ENCODE results near the gene VPS39.
A peak's percentile ranks its signal among the peaks of the same experiment; 100 is the strongest.
"Not testable (repeated sequence)": the region's sequence is repeated elsewhere in the genome, so short reads cannot be mapped to it uniquely, and the experiment has no call there.

The VPS39 gene

GRCh38 chr15:42207674-42208579, at the start of gene VPS39:
TSS of gene VPS39 (minus strand) at chr15:42208304. CDS start at chr15:42208153, 151 bp downstream.
- DNase-seq (ENCODE audit: low read depth) = peak; percentile 64

- DNase-seq (ENCODE audit: low read depth) = no peak
Observed at GRCh38 chr15:42253300-42253699, 45.2 kb upstream of the VPS39 start.

- DNase-seq (ENCODE audit: low read depth) = no peak
Observed at GRCh38 chr15:42240823-42241222, 32.7 kb upstream of the VPS39 start.

- no peak for DNase-seq (ENCODE audit: low read depth)
Observed at GRCh38 chr15:42239528-42240182, 31.6 kb upstream of the VPS39 start.

- no peak for DNase-seq (ENCODE audit: low read depth)
Observed at GRCh38 chr15:42233107-42233506, 25.0 kb upstream of the VPS39 start.

GRCh38 chr15:42232606-42233005, 24.5 kb upstream of the VPS39 start:
- DNase-seq (ENCODE audit: low read depth) = no peak

- no peak for DNase-seq (ENCODE audit: low read depth)
Observed at GRCh38 chr15:42231088-42231487, 23.0 kb upstream of the VPS39 start.

GRCh38 chr15:42228981-42229380, 20.9 kb upstream of the VPS39 start:
- DNase-seq (ENCODE audit: low read depth) = not testable (repeated sequence)

GRCh38 chr15:42228036-42228435, 19.9 kb upstream of the VPS39 start:
- no peak for DNase-seq (ENCODE audit: low read depth)

GRCh38 chr15:42226648-42227047, 18.5 kb upstream of the VPS39 start:
- no peak for DNase-seq (ENCODE audit: low read depth)

GRCh38 chr15:42220216-42220615, 12.1 kb upstream of the VPS39 start:
- DNase-seq (ENCODE audit: low read depth) = no peak

GRCh38 chr15:42218953-42219592, 11.0 kb upstream of the VPS39 start:
- no peak for DNase-seq (ENCODE audit: low read depth)

GRCh38 chr15:42217568-42217967, 9.5 kb upstream of the VPS39 start:
- no peak for DNase-seq (ENCODE audit: low read depth)

- no peak for DNase-seq (ENCODE audit: low read depth)
Observed at GRCh38 chr15:42215913-42216829, 8.1 kb upstream of the VPS39 start.

GRCh38 chr15:42214600-42214999, 6.5 kb upstream of the VPS39 start:
- no peak for DNase-seq (ENCODE audit: low read depth)

- no peak for DNase-seq (ENCODE audit: low read depth)
Observed at GRCh38 chr15:42213511-42213910, 5.4 kb upstream of the VPS39 start.

- DNase-seq (ENCODE audit: low read depth) = no peak
Observed at GRCh38 chr15:42210696-42211095, 2.6 kb upstream of the VPS39 start.

GRCh38 chr15:42206406-42206805, 1.7 kb downstream of the VPS39 start:
- DNase-seq (ENCODE audit: low read depth) = no peak

- DNase-seq (ENCODE audit: low read depth) = no peak
Observed at GRCh38 chr15:42203891-42204290, 4.2 kb downstream of the VPS39 start.

GRCh38 chr15:42202653-42203052, 5.5 kb downstream of the VPS39 start:
- DNase-seq (ENCODE audit: low read depth) = no peak

- DNase-seq (ENCODE audit: low read depth) = no peak
Observed at GRCh38 chr15:42201801-42202200, 6.3 kb downstream of the VPS39 start.

GRCh38 chr15:42199126-42199525, 9.0 kb downstream of the VPS39 start:
- DNase-seq (ENCODE audit: low read depth) = no peak
